Smooth muscle cell of bladder (primary cell): Measurements from ENCODE around the gene C1QTNF9B. TPM values are rescaled to one million over a fixed set of nuclear protein-coding genes. Genes with fewer than 3 reads are reported as not detected.

Experiments
- total RNA-seq: library from RNA; depleted of rRNA; stranded (reverse); fragments of >200 nt; gene quantifications from 2 replicates; pipeline ENCODE4 v1.2.3, GENCODE V29; 2014

C1QTNF9B gene
- total RNA-seq: 0.28 TPM in 2 replicates

DNA sequence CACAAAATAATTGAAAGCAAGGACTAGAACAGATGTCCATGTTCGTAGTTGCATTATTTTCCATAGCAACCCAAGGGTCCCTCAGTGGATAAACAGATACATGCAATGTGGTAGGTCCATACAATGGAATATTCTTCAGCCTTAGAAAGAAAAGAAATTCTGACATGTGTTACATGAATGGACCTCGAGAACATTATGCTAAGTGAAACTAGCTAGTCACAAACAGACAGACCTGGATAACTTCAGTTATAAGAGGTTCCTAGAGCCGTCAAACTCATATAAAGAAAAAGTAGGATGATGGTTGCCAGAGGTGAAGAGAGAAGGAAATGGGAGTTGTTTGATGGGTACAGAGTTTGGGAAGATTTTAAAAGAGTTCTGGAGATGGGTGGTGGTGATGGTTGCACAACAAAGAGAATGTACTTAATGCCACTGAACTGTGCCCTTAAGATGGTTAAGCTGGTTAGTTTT, at the start of gene C1QTNF9B:
TSS of gene C1QTNF9B (minus strand) at position 51 of the 468 bp plus-strand sequence.

GRCh38 chr13:23888658-23889614, 8.4 kb downstream of the C1QTNF9B start, which contains the start of gene MIPEP:
MIPEP (minus strand) TSS chr13:23889400; CDS start chr13:23889320, 80 bp downstream.

Other genes with a start within 250 kb of the C1QTNF9B start
- gene MIPEP, start 8.1 kb downstream of the C1QTNF9B start, total RNA-seq: 19.1 and 21.8 TPM in 2 replicates